Neural progenitor cell (in vitro differentiated cells): Measurements from ENCODE around the gene NTN3. TPM values are rescaled to one million over a fixed set of nuclear protein-coding genes. Genes with fewer than 3 reads are reported as not detected.

Experiments
- DNase-seq: peaks from one replicate; pipeline ENCODE4 v3.0.0-alpha.2; 2016; ENCODE audit warnings: low spot score
- H2AFZ ChIP-seq: fragments of 200-600 bp; sonication (generic); replicated peaks from 2 replicates; pipeline ENCODE4 v1.6.1; 2016; ENCODE audit warnings: antibody characterized with exemption
- H3F3A ChIP-seq: fragments of 200-600 bp; sonication (generic); 2 replicates; pipeline ENCODE4 v1.6.1; 2016; ENCODE audit warnings: antibody characterized with exemption, low read depth
- H3K27ac ChIP-seq: fragments of 200-600 bp; sonication (generic); 2 replicates; pipeline ENCODE4 v1.5.1; 2016; ENCODE audit warnings: mild to moderate bottlenecking
- H3K27me3 ChIP-seq: fragments of 200-600 bp; sonication (generic); 2 replicates; pipeline ENCODE4 v1.6.1; 2016; ENCODE audit warnings: mild to moderate bottlenecking, moderate library complexity
- H3K36me3 ChIP-seq: fragments of 200-600 bp; sonication (generic); 2 replicates; pipeline ENCODE4 v1.5.1; 2016
- H3K4me1 ChIP-seq: fragments of 200-600 bp; sonication (generic); 2 replicates; pipeline ENCODE4 v1.6.1; 2016; ENCODE audit warnings: mixed run types
- H3K4me2 ChIP-seq: fragments of 200-600 bp; sonication (generic); 2 replicates; pipeline ENCODE4 v1.6.1; 2016
- H3K4me3 ChIP-seq: fragments of 200-600 bp; sonication (generic); 2 replicates; pipeline ENCODE4 v1.5.1; 2016
- H3K79me2 ChIP-seq: fragments of 200-600 bp; sonication (generic); 2 replicates; pipeline ENCODE4 v1.6.1; 2016; ENCODE audit warnings: low read depth
- H3K9ac ChIP-seq: fragments of 200-600 bp; sonication (generic); 2 replicates; pipeline ENCODE4 v1.6.1; 2016
- H3K9me3 ChIP-seq: fragments of 200-600 bp; sonication (generic); 2 replicates; pipeline ENCODE4 v1.5.1; 2016; ENCODE audit warnings: low read depth
- H4K20me1 ChIP-seq: fragments of 200-600 bp; sonication (generic); 2 replicates; pipeline ENCODE4 v1.6.1; 2016; ENCODE audit warnings: low read depth
- H3K27ac Mint-ChIP-seq: 3 replicates; pipeline ENCODE4 v1.8.0; 2021; ENCODE audit warnings: mixed read lengths
- H3K27me3 Mint-ChIP-seq: 2 replicates; pipeline ENCODE4 v1.8.0; 2022; ENCODE audit warnings: low read depth, mild to moderate bottlenecking, inconsistent platforms, moderate library complexity, mixed read lengths; ENCODE audit not compliant: insufficient read depth
- H3K36me3 Mint-ChIP-seq: 3 replicates; pipeline ENCODE4 v1.8.0; 2021; ENCODE audit warnings: mixed read lengths
- H3K4me1 Mint-ChIP-seq: 3 replicates; pipeline ENCODE4 v1.8.0; 2021; ENCODE audit warnings: mixed read lengths
- H3K4me3 Mint-ChIP-seq: 3 replicates; pipeline ENCODE4 v1.8.0; 2021; ENCODE audit warnings: mild to moderate bottlenecking, moderate library complexity, mixed read lengths
- H3K9me3 Mint-ChIP-seq: 3 replicates; pipeline ENCODE4 v1.8.0; 2020; ENCODE audit warnings: mixed read lengths
- CTCF ChIP-seq: fragments of 200-600 bp; sonication (generic); IDR thresholded peaks from 2 replicates; pipeline ENCODE4 v1.5.1; 2017; ENCODE audit warnings: antibody characterized with exemption, mild to moderate bottlenecking
- EZH2 ChIP-seq: fragments of 200-600 bp; sonication (generic); IDR thresholded peaks from 2 replicates; pipeline ENCODE4 v1.6.1; 2017; ENCODE audit warnings: antibody characterized with exemption, mild to moderate bottlenecking, moderate library complexity
- EZH2phosphoT487 ChIP-seq: fragments of 200-600 bp; sonication (generic); IDR thresholded peaks from 2 replicates; pipeline ENCODE4 v1.6.1; 2017; ENCODE audit warnings: antibody characterized with exemption
- total RNA-seq: library from RNA; depleted of rRNA; stranded (reverse); fragments of >200 nt; gene quantifications from 2 replicates; pipeline ENCODE4 v1.2.3, GENCODE V29; 2015; ENCODE audit warnings: low replicate concordance

The NTN3 gene
- total RNA-seq, 1 donor from 2014 or later: 3.6 TPM

- H3K4me1 ChIP-seq: peaks cover 9% of the 10 kb centered on the region
- no peaks in the 10 kb centered on the region for H3K9me3 ChIP-seq
- no peak overlapping the region for H3K9ac ChIP-seq
- no peaks in the 10 kb centered on the region for H3K9me3 Mint-ChIP-seq
- no peak for TF ChIP-seq EZH2
- TF ChIP-seq EZH2phosphoT487: no peak
- TF ChIP-seq CTCF: no peak
- DNase-seq: no peak
- H3K27ac ChIP-seq: no peak overlapping the region
- peaks cover 10% of the 10 kb centered on the region for H3K27me3 Mint-ChIP-seq
- H3K27ac Mint-ChIP-seq: no peak overlapping the region
- H3K4me3 Mint-ChIP-seq: no peak overlapping the region
- H3K36me3 ChIP-seq: no peaks in the 10 kb centered on the region
- no peaks in the 10 kb centered on the region for H4K20me1 ChIP-seq
- H3K4me3 ChIP-seq: no peak overlapping the region
- H3K27me3 ChIP-seq: no peaks in the 10 kb centered on the region
- no peak overlapping the region for H2AFZ ChIP-seq
- peaks cover 10% of the 10 kb centered on the region for H3K4me1 Mint-ChIP-seq
- H3K79me2 ChIP-seq: no peaks in the 10 kb centered on the region
- no peaks in the 10 kb centered on the region for H3F3A ChIP-seq
- H3K4me2 ChIP-seq: no peak overlapping the region
- H3K36me3 Mint-ChIP-seq: no peaks in the 10 kb centered on the region
Observed at GRCh38 chr16:2507052-2507659, 36.1 kb downstream of the NTN3 start.

- no peaks in the 10 kb centered on the region for H3K36me3 ChIP-seq
- H3K9me3 ChIP-seq: no peaks in the 10 kb centered on the region
- H3K27me3 ChIP-seq: no peaks in the 10 kb centered on the region
- no peaks in the 10 kb centered on the region for H3K79me2 ChIP-seq
- peaks cover 14% of the 10 kb centered on the region for H3K4me1 ChIP-seq
- Mint-ChIP-seq H3K9me3 (no peaks in the 10 kb centered on the region), H3K4me3 (no peak overlapping the region), H3K27me3 (peaks cover 13% of the 10 kb centered on the region), H3K27ac (no peak overlapping the region), H3K36me3 (no peaks in the 10 kb centered on the region), H3K4me1 (peaks cover 15% of the 10 kb centered on the region)
- peaks cover 3% of the 10 kb centered on the region for H3F3A ChIP-seq
- no peak overlapping the region for H3K9ac ChIP-seq
- no peak overlapping the region for H3K27ac ChIP-seq
- no peak overlapping the region for H2AFZ ChIP-seq
- H4K20me1 ChIP-seq: no peaks in the 10 kb centered on the region
- DNase-seq: no peak
- H3K4me3 ChIP-seq: no peak overlapping the region
- no peak overlapping the region for H3K4me2 ChIP-seq
- TF ChIP-seq CTCF (no peak), EZH2phosphoT487 (no peak), EZH2 (no peak)
Observed at GRCh38 chr16:2507665-2508064, 36.6 kb downstream of the NTN3 start.

- Histone ChIP-seq H3K4me1 (peaks cover 20% of the 10 kb centered on the region), H3K4me2 (no peak overlapping the region), H3K4me3 (no peak overlapping the region), H3K9ac (no peak overlapping the region), H3K9me3 (no peaks in the 10 kb centered on the region), H2AFZ (no peak overlapping the region), H3F3A (peaks cover 11% of the 10 kb centered on the region), H3K36me3 (no peaks in the 10 kb centered on the region), H3K79me2 (peaks cover under 1% of the 10 kb centered on the region), H3K27me3 (no peaks in the 10 kb centered on the region), H4K20me1 (no peaks in the 10 kb centered on the region), H3K27ac (no peak overlapping the region)
- Mint-ChIP-seq H3K4me1 (peaks cover 21% of the 10 kb centered on the region), H3K4me3 (peak overlapping the region; percentile 81), H3K27ac (peak overlapping the region; percentile 16), H3K9me3 (no peaks in the 10 kb centered on the region), H3K27me3 (peaks cover 12% of the 10 kb centered on the region), H3K36me3 (no peaks in the 10 kb centered on the region)
- DNase-seq: no peak
- TF ChIP-seq CTCF: no peak
- TF ChIP-seq EZH2phosphoT487: no peak
- no peak for TF ChIP-seq EZH2
Observed at GRCh38 chr16:2508722-2509400, 37.8 kb downstream of the NTN3 start.
